ENCODE measurements around the gene HOXD11. TPM values are rescaled to one million over a fixed set of nuclear protein-coding genes. Genes with fewer than 3 reads are reported as not detected.

The HOXD11 gene
- total and polyA plus RNA-seq, 2 of the 4 experiments (the other 2 are of a cell fraction): not detected

DNA sequence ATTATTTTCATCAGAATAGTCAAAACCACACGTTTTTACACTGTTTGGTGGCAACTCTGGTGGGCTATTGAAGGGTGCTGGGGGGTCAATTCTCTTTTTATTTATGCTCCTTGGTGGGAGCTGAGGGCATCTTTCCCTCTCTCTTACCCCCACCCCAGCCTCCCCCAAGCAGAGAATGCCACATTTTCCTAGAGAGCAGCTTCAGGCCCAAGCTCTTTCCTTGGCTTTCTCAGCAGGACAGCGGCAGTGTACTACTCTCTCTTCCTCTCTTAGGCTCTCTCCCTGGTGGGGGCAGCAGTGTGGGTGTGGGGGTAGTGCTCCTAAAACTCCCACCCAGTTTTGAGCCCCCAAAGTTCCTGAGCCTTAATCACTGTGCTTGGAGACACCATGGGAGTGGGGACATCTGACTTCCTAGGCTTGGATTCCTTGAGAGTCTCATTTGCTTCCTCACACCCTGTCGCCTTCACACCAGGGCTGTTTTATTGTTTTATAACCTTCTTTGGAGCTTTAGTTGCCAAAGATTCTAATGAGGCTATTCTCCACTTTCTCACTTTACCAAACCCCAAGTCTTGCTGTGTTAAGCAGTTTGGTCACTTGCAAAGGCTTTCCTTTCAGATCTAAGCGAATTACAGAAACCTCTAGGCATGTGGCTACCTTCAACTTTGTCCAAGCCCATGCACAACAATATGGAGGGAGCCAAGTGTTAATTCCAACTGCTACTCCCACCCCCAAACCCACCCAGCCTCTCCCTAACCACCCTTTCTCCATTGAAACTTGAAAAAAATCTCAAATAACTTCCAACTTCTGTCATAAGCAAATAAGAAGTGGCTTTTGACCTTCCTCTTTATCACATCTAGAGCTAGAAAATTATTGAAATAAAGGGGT is 38.2 kb downstream of the HOXD11 start:
- CTCF ChIA-PET: interaction anchor here (0.5 to 1.8 kb wide), 3 partner anchors 299 to 442 kb away, joined by 3 to 7 read pairs (median 3); no protein-coding TSS in a partner anchor
- H3K27ac ChIP-seq (ENCODE audit: insufficient read depth, low read length): no peak overlapping the region

More for the DNA sequence above, 38.2 kb downstream of the HOXD11 start:
- no peak overlapping the region for H3K18ac ChIP-seq (ENCODE audit: low read depth, low read length)
- no peak overlapping the region for H2BK20ac ChIP-seq (ENCODE audit: low read depth, low read length)
- H2BK5ac ChIP-seq (ENCODE audit: low read depth, low read length, poor library complexity, severe bottlenecking): no peak overlapping the region
- H2BK15ac ChIP-seq (ENCODE audit: low read depth, low read length): no peak overlapping the region
- no peaks in the 10 kb centered on the region for H4K20me1 ChIP-seq (ENCODE audit: insufficient read depth, low read length)
- H3K9me3 ChIP-seq (ENCODE audit: control insufficient read depth, insufficient read depth, low read length): peaks cover 3% of the 10 kb centered on the region; the same call in 1 of the 2 replicates
- H4K5ac ChIP-seq (ENCODE audit: low read depth, low read length): no peak overlapping the region
- in situ Hi-C loops (cut with MboI; ENCODE audit: low sequenced_read_pairs) (no loop called here), dilution Hi-C loops (cut with HindIII; ENCODE audit: low sequenced_read_pairs, unreplicated experiment) (no loop called here), intact Hi-C loops (cut with micrococcal nuclease) (no loop called here)
- DNase-seq (no peak), ATAC-seq (ENCODE audit: low read depth) (no peak)
- no peak overlapping the region for H3K23ac ChIP-seq (ENCODE audit: low read depth, low read length)
- H2BK120ac ChIP-seq (ENCODE audit: low read depth, low read length): no peak overlapping the region
- POLR2A ChIA-PET (ENCODE audit: unreplicated experiment): no interaction called here
- no peak overlapping the region for H3K56ac ChIP-seq (ENCODE audit: extremely low read depth, insufficient read depth, low read length)
- no peaks in the 10 kb centered on the region for H3K4me1 ChIP-seq (ENCODE audit: control insufficient read depth, insufficient read depth, low read length)
- H2AFZ ChIP-seq (replicated peaks; ENCODE audit: low read length, poor library complexity): no peak overlapping the region
- H2AK9ac ChIP-seq (replicated peaks; ENCODE audit: low read depth, low read length, poor library complexity): no peak overlapping the region
- H4K8ac ChIP-seq (ENCODE audit: low read depth in 2 of 2, low read length in 2 of 2): no peak overlapping the region
- no peak overlapping the region for H3K14ac ChIP-seq (replicated peaks; ENCODE audit: low read depth, low read length)
- H3K4me3 ChIP-seq (ENCODE audit: insufficient read depth, low read depth, low read length): no peak overlapping the region
- H3K4me2 ChIP-seq (ENCODE audit: low read depth, low read length): no peak overlapping the region
- WGBS, 2 experiments (ENCODE audit: extremely low coverage in 2 of 2, insufficient read length in 1 of 2): 0% methylated on average over 1 of the region's 4 CpGs; no CpG with 5 or more reads in 1 of the 2 experiments
- H4K91ac ChIP-seq (ENCODE audit: insufficient read depth, low read depth, low read length): no peak overlapping the region
- H3K9me1 ChIP-seq (ENCODE audit: insufficient read depth, low read length): no peaks in the 10 kb centered on the region
- no peaks in the 10 kb centered on the region for H3K79me1 ChIP-seq (ENCODE audit: low read depth in 1 of 2, low read length in 2 of 2)
- no peak for TF ChIP-seq MXI1 (IDR thresholded peaks at IDR 0.05; ENCODE audit: borderline replicate concordance, low read depth, low read length)
- no peak overlapping the region for H2AK5ac ChIP-seq (ENCODE audit: low read depth, low read length)
- H3K9ac ChIP-seq (ENCODE audit: low read depth, low read length): no peak overlapping the region
- BruUV-seq (replicated peaks): no TSS peak
- H3K4ac ChIP-seq (ENCODE audit: low read depth, low read length): no peak overlapping the region
- H3K27me3 ChIP-seq (ENCODE audit: control insufficient read depth, insufficient read depth, low read length): peaks cover 68% of the 10 kb centered on the region
- H3K36me3 ChIP-seq (ENCODE audit: control insufficient read depth, insufficient read depth, low read length): no peaks in the 10 kb centered on the region
